Measurements from ENCODE around the gene SELENOF.

SELENOF gene

GRCh38 chr1:86832433-86832832, 81.5 kb downstream of the SELENOF start:
- no peak for DNase-seq (ENCODE audit: low read depth)
- no peak overlapping the region for H3K4me3 ChIP-seq (ENCODE audit: low read depth, low read length)
- no peak for TF ChIP-seq CTCF (conservative IDR thresholded peaks at IDR 0.05; ENCODE audit: low read depth, low read length)

GRCh38 chr1:86829321-86829720, 84.6 kb downstream of the SELENOF start:
- TF ChIP-seq CTCF (conservative IDR thresholded peaks at IDR 0.05; ENCODE audit: low read depth, low read length), result no peak
- H3K4me3 ChIP-seq (ENCODE audit: low read depth, low read length), result no peak overlapping the region
- no peak for DNase-seq (ENCODE audit: low read depth)

GRCh38 chr1:86828024-86828423, 85.9 kb downstream of the SELENOF start:
- H3K4me3 ChIP-seq (ENCODE audit: low read depth, low read length), result no peak overlapping the region
- TF ChIP-seq CTCF (conservative IDR thresholded peaks at IDR 0.05; ENCODE audit: low read depth, low read length), result no peak
- no peak for DNase-seq (ENCODE audit: low read depth)

GRCh38 chr1:86826856-86827255, 87.1 kb downstream of the SELENOF start:
- no peak overlapping the region for H3K4me3 ChIP-seq (ENCODE audit: low read depth, low read length)
- no peak for TF ChIP-seq CTCF (conservative IDR thresholded peaks at IDR 0.05; ENCODE audit: low read depth, low read length)
- DNase-seq (ENCODE audit: low read depth), result no peak

- TF ChIP-seq CTCF (conservative IDR thresholded peaks at IDR 0.05; ENCODE audit: low read depth, low read length), result no peak
- peak; percentile 62 for DNase-seq (ENCODE audit: low read depth)
- no peak overlapping the region for H3K4me3 ChIP-seq (ENCODE audit: low read depth, low read length)
Measured at GRCh38 chr1:86825319-86825718, 88.6 kb downstream of the SELENOF start.

GRCh38 chr1:86823821-86824500, 90.0 kb downstream of the SELENOF start:
- TF ChIP-seq CTCF (conservative IDR thresholded peaks at IDR 0.05; ENCODE audit: low read depth, low read length), result no peak
- no peak for DNase-seq (ENCODE audit: low read depth)
- H3K4me3 ChIP-seq (ENCODE audit: low read depth, low read length), result no peak overlapping the region

- no peak for DNase-seq (ENCODE audit: low read depth)
- no peak overlapping the region for H3K4me3 ChIP-seq (ENCODE audit: low read depth, low read length)
- no peak for TF ChIP-seq CTCF (conservative IDR thresholded peaks at IDR 0.05; ENCODE audit: low read depth, low read length)
Measured at GRCh38 chr1:86823386-86823785, 90.5 kb downstream of the SELENOF start.

Data from choroid plexus epithelial cell (primary cell).